GM03348 (cell line): Measurements from ENCODE around the gene ELMO1.

ENCODE experiments used
- DNase-seq: peaks from one replicate; pipeline ENCODE4 v3.0.0; 2012; ENCODE audit warnings: low spot score

ELMO1 gene

GRCh38 chr7:37216156-37216852, 232.4 kb downstream of the ELMO1 start:
- DNase-seq: no peak

- DNase-seq: no peak
Measured at GRCh38 chr7:37215290-37215923, 233.3 kb downstream of the ELMO1 start.

- no peak for DNase-seq
Measured at GRCh38 chr7:37212556-37212955, 236.1 kb downstream of the ELMO1 start.

- no peak for DNase-seq
Measured at GRCh38 chr7:37212051-37212450, 236.6 kb downstream of the ELMO1 start.

GRCh38 chr7:37211097-37211880, 237.4 kb downstream of the ELMO1 start:
- peak; percentile 31 for DNase-seq

- no peak for DNase-seq
Measured at GRCh38 chr7:37209195-37209594, 239.5 kb downstream of the ELMO1 start.

- peak; percentile 57 for DNase-seq
Measured at GRCh38 chr7:37208528-37208927, 240.1 kb downstream of the ELMO1 start.

GRCh38 chr7:37206192-37206591, 242.5 kb downstream of the ELMO1 start:
- no peak for DNase-seq

GRCh38 chr7:37205451-37205850, 243.2 kb downstream of the ELMO1 start:
- no peak for DNase-seq

GRCh38 chr7:37201876-37202198, 246.8 kb downstream of the ELMO1 start:
- no peak for DNase-seq

- DNase-seq: peak; percentile 83
Measured at GRCh38 chr7:37201003-37201875, 247.4 kb downstream of the ELMO1 start.

GRCh38 chr7:37198906-37199485, 249.7 kb downstream of the ELMO1 start:
- peak; percentile 72 for DNase-seq

GRCh38 chr7:37198041-37198905, 250.4 kb downstream of the ELMO1 start:
- no peak for DNase-seq

GRCh38 chr7:37197108-37197507, 251.6 kb downstream of the ELMO1 start:
- DNase-seq: no peak

GRCh38 chr7:37196676-37197075, 252.0 kb downstream of the ELMO1 start:
- no peak for DNase-seq

GRCh38 chr7:37195388-37195787, 253.3 kb downstream of the ELMO1 start:
- no peak for DNase-seq

GRCh38 chr7:37194943-37195342, 253.7 kb downstream of the ELMO1 start:
- DNase-seq: no peak

GRCh38 chr7:37193775-37194135, 254.9 kb downstream of the ELMO1 start:
- no peak for DNase-seq

- DNase-seq: no peak
Measured at GRCh38 chr7:37193087-37193774, 255.4 kb downstream of the ELMO1 start.

GRCh38 chr7:37191797-37192196, 256.9 kb downstream of the ELMO1 start:
- DNase-seq: no peak
